Body of pancreas (tissue), 4 donors: ENCODE data around the gene GORAB.

Source experiments
- CTCF ChIP-seq, 7 experiments: fragments of 450-650 bp in 4 of 7; fragments of 200-600 bp in 3 of 7; sonication (generic) in 3 of 7; IDR thresholded peaks; one replicate each; pipeline ENCODE4 v1.5.1; 2016 to 2019; ENCODE audit warnings: antibody characterized with exemption in 7 of 7
- POLR2A ChIP-seq, 3 donors: fragments of 450-650 bp; IDR thresholded peaks; one replicate each; pipeline ENCODE4 v1.6.1; 2016; ENCODE audit warnings: antibody characterized with exemption in 3 of 3, mild to moderate bottlenecking in 2 of 3

GRCh38 chr1:170539154-170539553 is 7.2 kb downstream of the GORAB start:
- TF ChIP-seq POLR2A (IDR thresholded peaks at IDR 0.05) (no peak), CTCF (IDR thresholded peaks at IDR 0.05) (no peak)
